Measurements from ENCODE around the gene SIN3A.

DNA sequence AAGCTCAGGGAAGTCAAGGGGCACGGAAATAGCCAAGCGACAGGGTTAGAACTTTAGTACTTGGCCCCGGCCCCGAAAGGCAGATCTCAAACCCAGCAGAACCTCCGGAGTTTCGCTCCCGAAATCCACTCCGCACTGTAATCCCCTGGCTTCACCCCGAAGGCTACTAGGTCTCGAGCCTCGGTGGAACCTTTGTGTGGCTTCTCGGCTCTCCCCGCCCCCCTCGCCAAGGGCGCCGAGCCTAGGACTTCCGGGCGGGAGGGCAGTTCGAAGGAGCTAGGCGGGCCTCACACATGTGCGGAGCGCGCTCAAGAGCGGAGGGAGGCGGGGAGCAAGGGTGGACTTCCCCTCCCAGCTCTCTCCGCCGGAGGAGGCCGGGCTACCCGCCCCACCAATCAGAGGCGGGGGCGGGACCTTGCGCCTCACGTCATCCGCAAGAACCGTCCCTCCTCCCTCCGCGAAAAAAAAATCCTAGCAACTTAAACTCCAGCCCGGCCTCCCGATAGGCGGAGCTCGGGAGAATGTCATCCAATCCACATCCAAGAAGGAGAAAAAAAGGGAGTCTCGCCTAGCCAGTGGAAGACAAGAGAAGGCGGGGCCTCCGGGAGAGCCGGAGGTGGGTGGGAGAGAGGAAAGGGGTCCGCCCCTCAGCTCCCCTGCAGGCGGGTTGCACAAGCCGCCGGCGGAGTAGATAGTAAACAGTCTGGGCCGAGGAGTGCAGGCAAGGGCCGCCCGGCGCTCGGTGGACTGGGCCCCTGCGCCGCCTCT is 2.4 kb upstream of the SIN3A start:
- TF ChIP-seq, protein P1, sequence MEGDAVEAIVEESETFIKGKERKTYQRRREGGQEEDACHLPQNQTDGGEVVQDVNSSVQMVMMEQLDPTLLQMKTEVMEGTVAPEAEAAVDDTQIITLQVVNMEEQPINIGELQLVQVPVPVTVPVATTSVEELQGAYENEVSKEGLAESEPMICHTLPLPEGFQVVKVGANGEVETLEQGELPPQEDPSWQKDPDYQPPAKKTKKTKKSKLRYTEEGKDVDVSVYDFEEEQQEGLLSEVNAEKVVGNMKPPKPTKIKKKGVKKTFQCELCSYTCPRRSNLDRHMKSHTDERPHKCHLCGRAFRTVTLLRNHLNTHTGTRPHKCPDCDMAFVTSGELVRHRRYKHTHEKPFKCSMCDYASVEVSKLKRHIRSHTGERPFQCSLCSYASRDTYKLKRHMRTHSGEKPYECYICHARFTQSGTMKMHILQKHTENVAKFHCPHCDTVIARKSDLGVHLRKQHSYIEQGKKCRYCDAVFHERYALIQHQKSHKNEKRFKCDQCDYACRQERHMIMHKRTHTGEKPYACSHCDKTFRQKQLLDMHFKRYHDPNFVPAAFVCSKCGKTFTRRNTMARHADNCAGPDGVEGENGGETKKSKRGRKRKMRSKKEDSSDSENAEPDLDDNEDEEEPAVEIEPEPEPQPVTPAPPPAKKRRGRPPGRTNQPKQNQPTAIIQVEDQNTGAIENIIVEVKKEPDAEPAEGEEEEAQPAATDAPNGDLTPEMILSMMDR (IDR thresholded peaks at IDR 0.05) = no peak
- TF ChIP-seq POLR2AphosphoS5 (IDR thresholded peaks at IDR 0.05) (peak in 1 of 2 donors; percentile 96), POLR2A (IDR thresholded peaks at IDR 0.05; ENCODE audit: low read depth) (peak; percentile 50), EP300 (IDR thresholded peaks at IDR 0.05) (no peak)
